LNCaP clone FGC (cell line): ENCODE measurements around the gene DNAJC1.
"Not testable (repeated sequence)": the region's sequence is repeated elsewhere in the genome, so short reads cannot be mapped to it uniquely, and the experiment has no call there.

Experiments used
- DNase-seq: peaks from one replicate; pipeline ENCODE4 v3.0.0-alpha.2; 2011; ENCODE audit warnings: low read depth
- H3K4me3 ChIP-seq: 2 replicates; pipeline ENCODE4 v1.5.1; 2011; ENCODE audit warnings: mild to moderate bottlenecking, low read depth, low read length, control low read depth
- TF ChIP-seq, protein P1 (sequence below): IDR thresholded peaks from 2 replicates; pipeline ENCODE4 v1.5.1; 2012; ENCODE audit warnings: mild to moderate bottlenecking; ENCODE audit not compliant: control insufficient read depth, insufficient read depth; ENCODE audit errors: extremely low read depth

DNAJC1 gene

GRCh38 chr10:21860718-21861117, 142.8 kb downstream of the DNAJC1 start:
- no peak for DNase-seq
- TF ChIP-seq, protein P1, sequence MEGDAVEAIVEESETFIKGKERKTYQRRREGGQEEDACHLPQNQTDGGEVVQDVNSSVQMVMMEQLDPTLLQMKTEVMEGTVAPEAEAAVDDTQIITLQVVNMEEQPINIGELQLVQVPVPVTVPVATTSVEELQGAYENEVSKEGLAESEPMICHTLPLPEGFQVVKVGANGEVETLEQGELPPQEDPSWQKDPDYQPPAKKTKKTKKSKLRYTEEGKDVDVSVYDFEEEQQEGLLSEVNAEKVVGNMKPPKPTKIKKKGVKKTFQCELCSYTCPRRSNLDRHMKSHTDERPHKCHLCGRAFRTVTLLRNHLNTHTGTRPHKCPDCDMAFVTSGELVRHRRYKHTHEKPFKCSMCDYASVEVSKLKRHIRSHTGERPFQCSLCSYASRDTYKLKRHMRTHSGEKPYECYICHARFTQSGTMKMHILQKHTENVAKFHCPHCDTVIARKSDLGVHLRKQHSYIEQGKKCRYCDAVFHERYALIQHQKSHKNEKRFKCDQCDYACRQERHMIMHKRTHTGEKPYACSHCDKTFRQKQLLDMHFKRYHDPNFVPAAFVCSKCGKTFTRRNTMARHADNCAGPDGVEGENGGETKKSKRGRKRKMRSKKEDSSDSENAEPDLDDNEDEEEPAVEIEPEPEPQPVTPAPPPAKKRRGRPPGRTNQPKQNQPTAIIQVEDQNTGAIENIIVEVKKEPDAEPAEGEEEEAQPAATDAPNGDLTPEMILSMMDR, result no peak
- H3K4me3 ChIP-seq, result no peak overlapping the region

GRCh38 chr10:21858455-21858854, 145.1 kb downstream of the DNAJC1 start:
- H3K4me3 ChIP-seq, result no peak overlapping the region
- no peak for DNase-seq
- TF ChIP-seq, protein P1, result no peak

GRCh38 chr10:21849607-21850006, 153.9 kb downstream of the DNAJC1 start:
- TF ChIP-seq, protein P1, result no peak
- DNase-seq, result no peak
- no peak overlapping the region for H3K4me3 ChIP-seq

DNA sequence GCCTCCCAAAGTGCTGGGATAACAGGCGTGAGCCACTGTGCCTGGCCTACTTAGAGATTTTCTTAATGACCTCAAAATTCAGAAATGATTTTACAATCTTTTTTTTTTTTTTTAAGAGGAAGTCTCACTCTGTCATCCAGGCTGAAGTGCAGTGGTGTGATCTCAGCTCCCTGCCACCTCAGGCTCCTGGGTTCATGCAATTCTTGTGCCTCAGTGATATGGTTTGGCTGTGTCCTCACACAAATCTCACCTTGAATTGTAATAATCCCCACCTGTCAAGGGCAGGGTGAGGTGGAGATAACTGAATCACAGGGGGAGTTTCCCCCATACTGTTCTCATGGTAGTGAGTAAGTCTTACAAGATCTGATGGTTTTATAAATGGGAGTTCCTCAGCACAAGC, 159.9 kb downstream of the DNAJC1 start:
- H3K4me3 ChIP-seq, result no peak overlapping the region
- no peak for DNase-seq
- TF ChIP-seq, protein P1, result no peak

GRCh38 chr10:21841273-21841672, 162.3 kb downstream of the DNAJC1 start:
- not testable (repeated sequence) for H3K4me3 ChIP-seq, DNase-seq

GRCh38 chr10:21837487-21837886, 166.0 kb downstream of the DNAJC1 start:
- not testable (repeated sequence) for H3K4me3 ChIP-seq, DNase-seq

DNA sequence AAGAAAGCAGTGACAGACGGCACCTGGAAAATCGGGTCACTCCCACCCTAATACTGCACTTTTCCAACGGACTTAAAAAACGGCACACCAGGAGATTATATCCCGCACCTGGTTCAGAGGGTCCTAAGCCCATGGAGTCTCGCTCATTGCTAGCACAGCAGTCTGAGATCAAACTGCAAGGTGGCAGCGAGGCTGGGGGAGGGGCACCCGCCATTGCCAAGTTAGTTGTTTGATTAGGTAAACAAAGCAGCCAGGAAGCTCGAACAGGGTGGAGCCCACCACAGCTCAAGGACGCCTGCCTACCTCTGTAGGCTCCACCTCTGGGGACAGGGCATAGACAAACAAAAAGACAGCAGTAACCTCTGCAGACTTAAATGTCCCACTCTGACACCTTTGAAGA, 169.0 kb downstream of the DNAJC1 start:
- DNase-seq, H3K4me3 ChIP-seq: not testable (repeated sequence)

- no peak overlapping the region for H3K4me3 ChIP-seq
- TF ChIP-seq, protein P1, result no peak
- no peak for DNase-seq
These were observed 170.8 kb downstream of the DNAJC1 start for GRCh38 chr10:21832821-21833130.

DNA sequence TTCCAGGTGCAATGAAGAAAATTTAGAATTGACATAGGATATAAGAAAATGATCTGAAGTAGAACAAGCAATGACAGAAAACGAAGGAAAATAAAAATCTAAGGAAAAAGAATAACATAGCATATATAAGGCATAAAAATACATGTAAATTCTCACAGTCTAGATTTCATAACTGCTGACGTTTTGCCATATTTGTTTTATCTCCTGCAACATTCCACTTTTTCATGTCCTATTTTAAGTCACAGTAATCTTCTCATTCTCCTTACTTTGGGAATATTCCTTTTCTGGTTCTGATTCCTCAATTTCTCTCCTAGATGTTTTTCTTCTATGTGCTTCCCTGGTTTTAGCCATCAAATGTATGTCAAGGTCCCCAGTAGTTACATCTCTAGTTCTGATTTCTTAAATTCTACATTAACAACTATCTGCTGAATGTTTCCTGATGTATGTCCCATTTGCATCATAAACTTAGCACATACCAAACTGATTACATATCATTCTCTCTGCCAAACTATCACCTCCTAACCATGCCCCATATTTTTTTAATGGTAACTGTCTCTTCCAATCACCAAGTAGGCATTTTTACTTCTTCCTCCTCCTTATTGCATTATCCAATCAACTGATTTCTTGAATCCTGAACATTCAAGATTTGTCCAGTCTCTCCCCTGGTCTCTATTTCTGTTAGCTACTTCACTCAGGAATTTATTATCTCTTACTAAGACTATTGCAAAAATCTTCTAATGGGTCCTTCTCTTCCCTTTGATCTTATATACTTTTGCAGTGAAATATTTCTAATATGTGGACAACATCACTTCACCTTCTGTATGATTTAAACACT, 171.3 kb downstream of the DNAJC1 start:
- TF ChIP-seq, protein P1, result no peak
- no peak for DNase-seq

More for the DNA sequence above, 171.3 kb downstream of the DNAJC1 start:
- H3K4me3 ChIP-seq, result no peak overlapping the region
